K562 (cell line): ENCODE measurements around the gene AGPAT3. TPM values are rescaled to one million over a fixed set of nuclear protein-coding genes. Genes with fewer than 3 reads are reported as not detected.

Source experiments
- CSDE1 ChIP-seq, 2 experiments: fragments of 450-650 bp; IDR thresholded peaks; 2 replicates each; pipeline ENCODE4 v1.6.1; 2016; ENCODE audit warnings: mild to moderate bottlenecking in 1 of 2
- EZH2 ChIP-seq: IDR thresholded peaks from 2 replicates; pipeline ENCODE4 v1.6.1; 2012; ENCODE audit warnings: low read depth, mild to moderate bottlenecking, inconsistent platforms, low read length, borderline replicate concordance
- HMG20A ChIP-seq: fragments of 450-650 bp; formaldehyde crosslinking; conservative IDR thresholded peaks from 2 replicates; pipeline ENCODE4 v1.4.0; 2020; ENCODE audit warnings: mild to moderate bottlenecking, mixed read lengths
- MYNN ChIP-seq, 2 experiments: sonication (generic); formaldehyde crosslinking in 1 of 2; IDR thresholded peaks; 2 replicates each; pipeline versions ENCODE4 v1.5.0 to v1.6.1; 2016 to 2020; ENCODE audit warnings: antibody characterized with exemption in 1 of 2, missing genetic modification reagents in 1 of 2
- NKRF ChIP-seq: fragments of 450-650 bp; IDR thresholded peaks from 2 replicates; pipeline ENCODE4 v1.6.1; 2016; ENCODE audit warnings: borderline replicate concordance
- SNIP1 ChIP-seq: fragments of 450-650 bp; IDR thresholded peaks from 2 replicates; pipeline ENCODE4 v1.7.1; 2017; ENCODE audit warnings: low read depth, mild to moderate bottlenecking
- ZHX1 ChIP-seq: fragments of 150-350 bp; conservative IDR thresholded peaks from 2 replicates; pipeline ENCODE4 v1.6.1; 2014; ENCODE audit warnings: low read length
- ZNF77 ChIP-seq: fragments of 250-450 bp; sonication (Bioruptor Pico); IDR thresholded peaks from 2 replicates; pipeline ENCODE4 v1.5.0; 2020
- ZNF778 ChIP-seq: fragments of 450-650 bp; formaldehyde crosslinking; IDR thresholded peaks from 2 replicates; pipeline ENCODE4 v1.4.0; 2020; ENCODE audit warnings: mild to moderate bottlenecking, moderate library complexity
- polyA plus RNA-seq, 8 experiments: library from polyadenylated mRNA; depleted of rRNA in 4 of 8; stranded (reverse) in 5 of 8; unstranded in 3 of 8; fragments of >200 nt; fragmentation: Nextera tagmentation in 2 of 8; fragmentation: Illumina TruSeq in 1 of 8; extraction: Ambion mirVana in 2 of 8; extraction: Trizol in 1 of 8; gene quantifications; 2 replicates each; pipeline versions ENCODE4 v1.2.1 to v1.2.3, GENCODE V29; 2011 to 2014; ENCODE audit warnings: inconsistent platforms in 1 of 8, missing spikeins in 1 of 8
- total RNA-seq, 7 experiments: library from RNA; depleted of rRNA in 6 of 7; stranded (reverse); fragments of >200 nt in 6 of 7; fragmentation: Illumina TruSeq in 2 of 7; extraction: Trizol in 2 of 7; gene quantifications; 2 replicates each; pipeline versions ENCODE4 v1.2.1 to v1.2.3, GENCODE V29; 2011 to 2021; ENCODE audit warnings: low replicate concordance in 1 of 7
- TF ChIP-seq, protein P1 (sequence below): IDR thresholded peaks from 2 replicates; pipeline ENCODE4 v1.6.1; 2016; ENCODE audit warnings: missing genetic modification characterization, missing compliant biosample characterization
- TF ChIP-seq, protein P2 (sequence below): sonication (generic); formaldehyde crosslinking; IDR thresholded peaks from 2 replicates; pipeline ENCODE4 v1.8.1; 2023; ENCODE audit warnings: mild to moderate bottlenecking, missing genetic modification reagents
- TF ChIP-seq, protein P3 (sequence below): sonication (generic); formaldehyde crosslinking; IDR thresholded peaks from 2 replicates; pipeline ENCODE4 v1.8.0; 2022; ENCODE audit warnings: mild to moderate bottlenecking, low read depth, missing genetic modification reagents
- TF ChIP-seq, protein P4 (sequence below): fragments of 450-650 bp; conservative IDR thresholded peaks from 2 replicates; pipeline ENCODE4 v1.6.1; 2016; ENCODE audit warnings: missing genetic modification characterization, low read depth, mild to moderate bottlenecking, control low read depth, missing compliant biosample characterization

Gene AGPAT3
- total and polyA plus RNA-seq, 9 of the 15 experiments (the other 6 are each of a cell fraction or from before 2014, with no cell fraction given) = 1.5 to 88.4 (median 35.7) TPM

DNA sequence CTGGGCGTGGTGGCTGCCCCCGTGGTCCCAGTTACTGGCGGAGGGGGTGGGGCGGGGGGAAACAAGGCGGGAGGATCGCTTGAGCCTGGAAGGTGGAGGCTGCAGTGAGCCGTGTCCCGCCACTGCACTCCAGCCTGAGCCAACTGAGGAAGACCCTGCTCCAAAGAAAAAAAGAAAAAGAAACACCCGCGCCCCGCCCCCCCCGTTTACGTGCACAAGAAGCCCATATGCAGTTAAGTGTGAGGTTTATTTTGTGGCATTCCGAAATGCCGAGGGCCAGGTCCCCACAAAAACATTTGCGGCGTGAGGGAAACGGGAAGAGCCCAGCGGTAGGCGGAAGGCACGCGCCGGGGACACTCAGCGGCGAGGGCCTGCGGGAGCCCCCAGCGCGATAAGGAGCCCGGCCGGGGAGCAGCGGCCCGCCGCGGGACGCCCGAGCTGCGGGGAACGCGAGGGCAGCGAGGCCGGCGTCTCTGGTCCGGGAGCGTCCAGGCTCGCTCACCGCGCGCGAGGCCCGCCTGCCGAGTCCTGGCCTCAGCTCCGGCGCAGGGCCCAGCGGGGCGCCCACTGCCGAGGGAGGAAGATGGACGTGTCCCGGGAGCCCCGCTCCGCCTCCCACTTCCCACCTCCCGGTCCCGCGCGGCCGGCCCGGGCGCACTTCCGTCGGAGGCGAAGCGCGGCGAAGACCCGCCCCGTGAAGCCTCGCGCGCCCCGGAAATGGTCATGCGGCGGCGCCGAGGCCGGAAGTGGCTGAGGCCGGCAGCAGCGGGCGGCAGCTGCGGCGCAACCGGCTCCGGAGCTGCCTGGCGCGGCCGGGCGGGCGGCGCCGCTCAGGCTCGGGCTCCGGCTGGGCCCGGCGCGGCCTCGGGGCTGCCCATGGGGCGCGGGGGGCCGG is 146.8 kb downstream of the AGPAT3 start, which contains the start of gene TRAPPC10 (continued):
- TF ChIP-seq, protein P1, sequence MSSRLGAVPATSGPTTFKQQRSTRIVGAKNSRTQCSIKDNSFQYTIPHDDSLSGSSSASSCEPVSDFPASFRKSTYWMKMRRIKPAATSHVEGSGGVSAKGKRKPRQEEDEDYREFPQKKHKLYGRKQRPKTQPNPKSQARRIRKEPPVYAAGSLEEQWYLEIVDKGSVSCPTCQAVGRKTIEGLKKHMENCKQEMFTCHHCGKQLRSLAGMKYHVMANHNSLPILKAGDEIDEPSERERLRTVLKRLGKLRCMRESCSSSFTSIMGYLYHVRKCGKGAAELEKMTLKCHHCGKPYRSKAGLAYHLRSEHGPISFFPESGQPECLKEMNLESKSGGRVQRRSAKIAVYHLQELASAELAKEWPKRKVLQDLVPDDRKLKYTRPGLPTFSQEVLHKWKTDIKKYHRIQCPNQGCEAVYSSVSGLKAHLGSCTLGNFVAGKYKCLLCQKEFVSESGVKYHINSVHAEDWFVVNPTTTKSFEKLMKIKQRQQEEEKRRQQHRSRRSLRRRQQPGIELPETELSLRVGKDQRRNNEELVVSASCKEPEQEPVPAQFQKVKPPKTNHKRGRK (tag) = no peak
- no peak for TF ChIP-seq ZNF77 (CRISPR knock-in tag)
- no peak for TF ChIP-seq HMG20A
- no peak for TF ChIP-seq ZNF778 (CRISPR knock-in tag)
- peak; percentile 42; the same call in 1 of the 2 replicates for TF ChIP-seq NKRF
- no peak for TF ChIP-seq MYNN (IDR thresholded peaks at IDR 0.05)
- TF ChIP-seq MYNN (CRISPR knock-in tag; IDR thresholded peaks at IDR 0.05) = no peak
- 0 out of 2 replicates have a peak, but pooled peaks have one; percentile 36 for TF ChIP-seq ZHX1
- TF ChIP-seq, protein P2, sequence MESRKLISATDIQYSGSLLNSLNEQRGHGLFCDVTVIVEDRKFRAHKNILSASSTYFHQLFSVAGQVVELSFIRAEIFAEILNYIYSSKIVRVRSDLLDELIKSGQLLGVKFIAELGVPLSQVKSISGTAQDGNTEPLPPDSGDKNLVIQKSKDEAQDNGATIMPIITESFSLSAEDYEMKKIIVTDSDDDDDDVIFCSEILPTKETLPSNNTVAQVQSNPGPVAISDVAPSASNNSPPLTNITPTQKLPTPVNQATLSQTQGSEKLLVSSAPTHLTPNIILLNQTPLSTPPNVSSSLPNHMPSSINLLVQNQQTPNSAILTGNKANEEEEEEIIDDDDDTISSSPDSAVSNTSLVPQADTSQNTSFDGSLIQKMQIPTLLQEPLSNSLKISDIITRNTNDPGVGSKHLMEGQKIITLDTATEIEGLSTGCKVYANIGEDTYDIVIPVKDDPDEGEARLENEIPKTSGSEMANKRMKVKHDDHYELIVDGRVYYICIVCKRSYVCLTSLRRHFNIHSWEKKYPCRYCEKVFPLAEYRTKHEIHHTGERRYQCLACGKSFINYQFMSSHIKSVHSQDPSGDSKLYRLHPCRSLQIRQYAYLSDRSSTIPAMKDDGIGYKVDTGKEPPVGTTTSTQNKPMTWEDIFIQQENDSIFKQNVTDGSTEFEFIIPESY = peak; percentile 33; the same call in 1 of the 2 replicates
- TF ChIP-seq CSDE1 (IDR thresholded peaks at IDR 0.05) = peak in 1 of 2 experiments; percentile 22; a peak in 1 of 4 replicates
- TF ChIP-seq, protein P3, sequence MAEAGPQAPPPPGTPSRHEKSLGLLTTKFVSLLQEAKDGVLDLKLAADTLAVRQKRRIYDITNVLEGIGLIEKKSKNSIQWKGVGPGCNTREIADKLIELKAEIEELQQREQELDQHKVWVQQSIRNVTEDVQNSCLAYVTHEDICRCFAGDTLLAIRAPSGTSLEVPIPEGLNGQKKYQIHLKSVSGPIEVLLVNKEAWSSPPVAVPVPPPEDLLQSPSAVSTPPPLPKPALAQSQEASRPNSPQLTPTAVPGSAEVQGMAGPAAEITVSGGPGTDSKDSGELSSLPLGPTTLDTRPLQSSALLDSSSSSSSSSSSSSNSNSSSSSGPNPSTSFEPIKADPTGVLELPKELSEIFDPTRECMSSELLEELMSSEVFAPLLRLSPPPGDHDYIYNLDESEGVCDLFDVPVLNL (CRISPR knock-in tag) = no peak
- TF ChIP-seq, protein P4, sequence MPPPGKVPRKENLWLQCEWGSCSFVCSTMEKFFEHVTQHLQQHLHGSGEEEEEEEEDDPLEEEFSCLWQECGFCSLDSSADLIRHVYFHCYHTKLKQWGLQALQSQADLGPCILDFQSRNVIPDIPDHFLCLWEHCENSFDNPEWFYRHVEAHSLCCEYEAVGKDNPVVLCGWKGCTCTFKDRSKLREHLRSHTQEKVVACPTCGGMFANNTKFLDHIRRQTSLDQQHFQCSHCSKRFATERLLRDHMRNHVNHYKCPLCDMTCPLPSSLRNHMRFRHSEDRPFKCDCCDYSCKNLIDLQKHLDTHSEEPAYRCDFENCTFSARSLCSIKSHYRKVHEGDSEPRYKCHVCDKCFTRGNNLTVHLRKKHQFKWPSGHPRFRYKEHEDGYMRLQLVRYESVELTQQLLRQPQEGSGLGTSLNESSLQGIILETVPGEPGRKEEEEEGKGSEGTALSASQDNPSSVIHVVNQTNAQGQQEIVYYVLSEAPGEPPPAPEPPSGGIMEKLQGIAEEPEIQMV (tag) = no peak
- TF ChIP-seq EZH2 = no peak
- no peak for TF ChIP-seq SNIP1
